ENCODE data around the gene SH2D2A.

Gene SH2D2A

GRCh38 chr1:156864796-156865195, 48.1 kb upstream of the SH2D2A start:
- no peaks in the 10 kb centered on the region for H3K27me3 ChIP-seq (ENCODE audit: insufficient read depth, low read length, poor library complexity, severe bottlenecking)

GRCh38 chr1:156863631-156864030, 47.0 kb upstream of the SH2D2A start:
- Histone ChIP-seq H3K9me3 (ENCODE audit: insufficient read depth, low read depth, low read length) (no peaks in the 10 kb centered on the region), H3K36me3 (ENCODE audit: insufficient read depth, low read length) (no peaks in the 10 kb centered on the region), H3K27me3 (ENCODE audit: insufficient read depth, low read length, poor library complexity, severe bottlenecking) (no peaks in the 10 kb centered on the region), H3K79me2 (ENCODE audit: insufficient read depth, low read length) (no peaks in the 10 kb centered on the region), H4K20me1 (ENCODE audit: insufficient read depth, low read length, poor library complexity, severe bottlenecking) (no peaks in the 10 kb centered on the region), H3K9me2 (replicated peaks; ENCODE audit: low read depth, low read length) (no peaks in the 10 kb centered on the region), H2AFZ (ENCODE audit: low read length) (peak overlapping the region; percentile 30; the same call in 1 of the 2 replicates), H3F3A (ENCODE audit: low read depth) (no peaks in the 10 kb centered on the region), H3K4me1 (ENCODE audit: insufficient read depth, low read length, poor library complexity, severe bottlenecking) (peaks cover 64% of the 10 kb centered on the region), H3K4me2 (ENCODE audit: low read depth, low read length, poor library complexity, severe bottlenecking) (peak overlapping the region; percentile 51), H3K4me3 (ENCODE audit: low read length, poor library complexity, severe bottlenecking) (peak overlapping the region; percentile 20), H3K9ac (ENCODE audit: low read depth, low read length, poor library complexity, severe bottlenecking) (peak overlapping the region; percentile 50)
- no peak for TF ChIP-seq EZH2phosphoT487 (IDR thresholded peaks at IDR 0.05; ENCODE audit: borderline replicate concordance)
- no peak for TF ChIP-seq CTCF (conservative IDR thresholded peaks at IDR 0.05; ENCODE audit: low read length)

More at GRCh38 chr1:156864796-156865195, 48.1 kb upstream of the SH2D2A start:
- no peaks in the 10 kb centered on the region for H3F3A ChIP-seq (ENCODE audit: low read depth)
- no peak overlapping the region for H3K4me2 ChIP-seq (ENCODE audit: low read depth, low read length, poor library complexity, severe bottlenecking)
- TF ChIP-seq CTCF (conservative IDR thresholded peaks at IDR 0.05; ENCODE audit: low read length) (0 out of 2 replicates have a peak, but pooled peaks have one; percentile 9), EZH2phosphoT487 (IDR thresholded peaks at IDR 0.05; ENCODE audit: borderline replicate concordance) (no peak)
- H3K4me3 ChIP-seq (ENCODE audit: low read length, poor library complexity, severe bottlenecking) = no peak overlapping the region
- peaks cover 64% of the 10 kb centered on the region for H3K4me1 ChIP-seq (ENCODE audit: insufficient read depth, low read length, poor library complexity, severe bottlenecking)
- H3K9ac ChIP-seq (ENCODE audit: low read depth, low read length, poor library complexity, severe bottlenecking) = no peak overlapping the region
- H3K36me3 ChIP-seq (ENCODE audit: insufficient read depth, low read length) = no peaks in the 10 kb centered on the region
- no peaks in the 10 kb centered on the region for H3K79me2 ChIP-seq (ENCODE audit: insufficient read depth, low read length)
- no peak overlapping the region for H2AFZ ChIP-seq (ENCODE audit: low read length)
- no peaks in the 10 kb centered on the region for H3K9me3 ChIP-seq (ENCODE audit: insufficient read depth, low read depth, low read length)
- H3K9me2 ChIP-seq (replicated peaks; ENCODE audit: low read depth, low read length) = no peaks in the 10 kb centered on the region
- H4K20me1 ChIP-seq (ENCODE audit: insufficient read depth, low read length, poor library complexity, severe bottlenecking) = no peaks in the 10 kb centered on the region

GRCh38 chr1:156862997-156863599, 46.5 kb upstream of the SH2D2A start:
- H3K4me2 ChIP-seq (ENCODE audit: low read depth, low read length, poor library complexity, severe bottlenecking) = peak overlapping the region; percentile 51
- peak overlapping the region; percentile 30; the same call in 1 of the 2 replicates for H2AFZ ChIP-seq (ENCODE audit: low read length)
- TF ChIP-seq EZH2phosphoT487 (IDR thresholded peaks at IDR 0.05; ENCODE audit: borderline replicate concordance) (no peak), CTCF (conservative IDR thresholded peaks at IDR 0.05; ENCODE audit: low read length) (no peak)
- no peaks in the 10 kb centered on the region for H3F3A ChIP-seq (ENCODE audit: low read depth)
- no peaks in the 10 kb centered on the region for H3K9me2 ChIP-seq (replicated peaks; ENCODE audit: low read depth, low read length)
- H3K79me2 ChIP-seq (ENCODE audit: insufficient read depth, low read length) = no peaks in the 10 kb centered on the region
- H3K36me3 ChIP-seq (ENCODE audit: insufficient read depth, low read length) = no peaks in the 10 kb centered on the region
- H4K20me1 ChIP-seq (ENCODE audit: insufficient read depth, low read length, poor library complexity, severe bottlenecking) = no peaks in the 10 kb centered on the region
- peaks cover 62% of the 10 kb centered on the region for H3K4me1 ChIP-seq (ENCODE audit: insufficient read depth, low read length, poor library complexity, severe bottlenecking)
- H3K9ac ChIP-seq (ENCODE audit: low read depth, low read length, poor library complexity, severe bottlenecking) = peak overlapping the region; percentile 50
- H3K9me3 ChIP-seq (ENCODE audit: insufficient read depth, low read depth, low read length) = no peaks in the 10 kb centered on the region
- no peaks in the 10 kb centered on the region for H3K27me3 ChIP-seq (ENCODE audit: insufficient read depth, low read length, poor library complexity, severe bottlenecking)
- H3K4me3 ChIP-seq (ENCODE audit: low read length, poor library complexity, severe bottlenecking) = peak overlapping the region; percentile 20
